Astrocyte of the spinal cord (primary cell): Measurements from ENCODE around the gene C20orf202.

Experiments
- DNase-seq: peaks from one replicate; pipeline ENCODE4 v3.0.0; 2011; ENCODE audit warnings: low read depth, low spot score
- H3K4me3 ChIP-seq: 2 replicates; pipeline ENCODE4 v1.5.1; 2011; ENCODE audit warnings: low read depth, mild to moderate bottlenecking, low read length, moderate library complexity
- CTCF ChIP-seq: IDR thresholded peaks from 2 replicates; pipeline ENCODE4 v1.5.1; 2012; ENCODE audit warnings: low read depth, mild to moderate bottlenecking, low read length, inconsistent platforms
- in situ Hi-C: cut with HindIII; loops from 2 replicates; pipeline ENCODE4 v1.10.0; 2017; ENCODE audit warnings: low sequenced_read_pairs

Gene C20orf202

GRCh38 chr20:1202762-1203504, at the start of gene C20orf202:
TSS of gene C20orf202 (plus strand) at chr20:1203454. CDS start at chr20:1203586, 132 bp downstream.
- H3K4me3 ChIP-seq, result no peak within 1 kb of the TSS
- TF ChIP-seq CTCF, result no peak
- in situ Hi-C loops, result no loop called here
- no peak for DNase-seq

GRCh38 chr20:1154226-1154625, 49.0 kb upstream of the C20orf202 start:
- in situ Hi-C loops, result no loop called here
- no peak for TF ChIP-seq CTCF
- DNase-seq, result no peak
- no peak overlapping the region for H3K4me3 ChIP-seq

- in situ Hi-C loops, result no loop called here
- no peak overlapping the region for H3K4me3 ChIP-seq
- no peak for TF ChIP-seq CTCF
- no peak for DNase-seq
Observed at GRCh38 chr20:1154691-1155090, 48.6 kb upstream of the C20orf202 start.

- in situ Hi-C loops, result no loop called here
- DNase-seq, result no peak
- no peak overlapping the region for H3K4me3 ChIP-seq
- no peak for TF ChIP-seq CTCF
Observed at GRCh38 chr20:1155342-1155741, 47.9 kb upstream of the C20orf202 start.

GRCh38 chr20:1160496-1160895, 42.8 kb upstream of the C20orf202 start:
- DNase-seq, result no peak
- no peak overlapping the region for H3K4me3 ChIP-seq
- TF ChIP-seq CTCF, result no peak
- in situ Hi-C loops, result no loop called here

- no peak overlapping the region for H3K4me3 ChIP-seq
- in situ Hi-C loops, result no loop called here
- TF ChIP-seq CTCF, result no peak
- no peak for DNase-seq
Observed at GRCh38 chr20:1160991-1161390, 42.3 kb upstream of the C20orf202 start.

GRCh38 chr20:1163105-1163504, 40.1 kb upstream of the C20orf202 start:
- H3K4me3 ChIP-seq, result no peak overlapping the region
- in situ Hi-C loops, result no loop called here
- no peak for DNase-seq
- no peak for TF ChIP-seq CTCF
